ENCODE results near the gene FAM229B.

GRCh38 chr6:112058243-112059032 is 29.0 kb upstream of the FAM229B start:
- TF ChIP-seq BCL11A (IDR thresholded peaks at IDR 0.05; ENCODE audit: low read depth in 2 of 2, low read length in 2 of 2) (no peak), CHD2 (IDR thresholded peaks at IDR 0.05; ENCODE audit: low read length) (no peak), SIN3A (conservative IDR thresholded peaks at IDR 0.05 in 1 of 2, IDR thresholded peaks at IDR 0.05 in 1 of 2; ENCODE audit: low read depth in 1 of 2, low read length in 2 of 2) (no peak), CTCF (IDR thresholded peaks at IDR 0.05; ENCODE audit: control extremely low read depth in 1 of 3, insufficient read depth in 1 of 3, low read depth in 1 of 3, low read length in 3 of 3) (no peak), CREB1 (IDR thresholded peaks at IDR 0.05) (no peak), CHD7 (IDR thresholded peaks at IDR 0.05; ENCODE audit: insufficient replicate concordance, low read length) (no peak), SUZ12 (IDR thresholded peaks at IDR 0.05; ENCODE audit: low read length) (no peak), POLR2A (IDR thresholded peaks at IDR 0.05; ENCODE audit: control extremely low read depth in 1 of 2, low read depth in 2 of 2, low read length in 2 of 2) (no peak), CEBPB (IDR thresholded peaks at IDR 0.05; ENCODE audit: low read depth, low read length) (no peak), JUN (IDR thresholded peaks at IDR 0.05; ENCODE audit: low read depth, low read length) (no peak), RFX5 (IDR thresholded peaks at IDR 0.05; ENCODE audit: borderline replicate concordance, low read depth, low read length) (no peak), SRF (IDR thresholded peaks at IDR 0.05; ENCODE audit: low read depth, low read length) (no peak), SP1 (IDR thresholded peaks at IDR 0.05; ENCODE audit: low read depth, low read length) (no peak)

Data from H1 (cell line).